ENCODE data around the gene FOXP1. TPM values are rescaled to one million over a fixed set of nuclear protein-coding genes. Genes with fewer than 3 reads are reported as not detected.

Gene FOXP1
- total RNA-seq, 2 experiments from 2014 or later: 144 to 152 TPM

DNA sequence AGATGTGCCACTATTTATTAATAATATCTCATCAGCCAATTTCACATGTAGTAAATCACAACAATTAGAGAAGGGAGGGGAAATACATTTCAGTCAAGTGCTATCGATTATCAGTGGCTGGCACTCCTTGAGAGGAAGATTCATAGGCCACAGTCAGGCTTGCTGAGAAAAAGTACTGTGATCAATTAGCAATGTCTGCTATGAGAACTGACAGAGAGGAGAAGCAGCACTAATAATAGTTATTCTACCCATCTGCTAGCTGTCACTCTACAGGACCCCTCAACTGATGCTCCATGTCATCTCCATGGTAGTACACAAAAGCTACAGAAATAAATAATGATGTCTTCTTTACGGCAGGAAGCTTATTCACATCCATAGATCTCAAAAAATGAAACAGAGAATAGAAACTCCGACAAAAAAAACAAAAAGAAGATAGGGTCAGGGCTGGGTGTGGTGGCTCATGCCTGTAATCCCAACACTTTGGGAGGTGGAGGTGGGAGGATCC is 351.3 kb downstream of the FOXP1 start:
- ChIA-PET CTCF (interaction anchor here (0.5 to 0.8 kb wide), 3 partner anchors 11 to 1773 kb away, joined by 3 read pairs; no protein-coding TSS in a partner anchor), POLR2A (interaction anchor here (0.6 kb wide), 1 partner anchor 105 kb away, joined by 3 read pairs; no protein-coding TSS in a partner anchor)

DNA sequence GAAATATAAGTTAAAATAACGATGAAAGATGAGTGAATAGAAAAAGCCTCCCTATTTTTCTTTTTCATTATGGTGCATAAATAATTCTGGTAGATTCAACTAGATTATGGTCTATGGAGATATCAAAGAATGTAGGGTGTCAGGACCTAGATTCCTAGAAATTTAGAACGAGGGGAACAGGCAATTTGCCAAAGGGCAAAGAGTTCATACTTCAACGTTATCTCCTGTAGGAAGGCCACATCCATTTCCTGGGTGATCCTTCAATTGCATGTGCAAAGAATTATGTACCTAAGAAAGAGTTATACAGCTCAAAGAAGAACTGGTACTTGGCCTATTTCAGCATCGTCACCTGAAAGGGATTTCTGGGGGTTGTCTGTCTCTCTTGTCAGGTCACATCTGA is 351.8 kb downstream of the FOXP1 start:
- CTCF ChIA-PET: interaction anchor here (0.5 to 1.2 kb wide), 3 partner anchors 18 to 1773 kb away, joined by 3 to 5 read pairs (median 3); no protein-coding TSS in a partner anchor

DNA sequence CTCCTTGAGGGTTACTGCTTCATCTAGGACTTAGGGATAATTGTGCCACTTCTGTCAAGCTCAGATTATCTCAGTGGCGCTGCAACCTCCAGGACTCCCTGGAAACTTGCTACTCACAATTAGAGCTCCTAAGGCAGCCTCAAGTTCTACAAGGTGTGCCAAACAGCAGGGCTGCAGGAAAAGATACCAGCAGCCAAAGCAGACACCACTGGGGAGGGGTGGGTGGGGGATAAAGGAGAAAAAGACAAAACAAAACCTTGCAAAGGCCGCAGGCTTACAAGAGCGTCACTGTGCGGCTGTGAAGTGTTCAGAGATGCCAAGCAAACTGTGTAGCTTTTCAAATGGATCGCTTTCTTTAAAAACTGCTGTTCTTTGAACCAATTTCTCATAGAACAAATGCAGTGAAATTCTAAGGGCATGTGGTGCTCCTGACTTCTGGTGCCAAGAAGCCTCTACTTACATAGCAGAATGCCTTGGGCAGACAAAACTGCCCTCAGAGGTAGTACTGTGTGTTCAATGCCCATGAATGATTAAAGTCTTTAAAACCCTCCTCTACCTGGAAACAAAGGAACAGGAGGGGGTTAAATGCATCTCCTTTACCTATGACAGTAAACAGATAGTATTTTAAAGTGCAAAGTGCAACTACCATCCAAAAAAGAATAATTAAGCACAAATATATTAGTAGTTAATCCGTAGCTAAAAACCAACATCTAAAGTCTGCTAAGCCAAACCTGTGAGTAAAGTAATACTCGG is 353.4 kb downstream of the FOXP1 start:
- ChIA-PET POLR2A (no interaction called here), CTCF (no interaction called here)

More for the DNA sequence above, 351.8 kb downstream of the FOXP1 start:
- POLR2A ChIA-PET: no interaction called here

DNA sequence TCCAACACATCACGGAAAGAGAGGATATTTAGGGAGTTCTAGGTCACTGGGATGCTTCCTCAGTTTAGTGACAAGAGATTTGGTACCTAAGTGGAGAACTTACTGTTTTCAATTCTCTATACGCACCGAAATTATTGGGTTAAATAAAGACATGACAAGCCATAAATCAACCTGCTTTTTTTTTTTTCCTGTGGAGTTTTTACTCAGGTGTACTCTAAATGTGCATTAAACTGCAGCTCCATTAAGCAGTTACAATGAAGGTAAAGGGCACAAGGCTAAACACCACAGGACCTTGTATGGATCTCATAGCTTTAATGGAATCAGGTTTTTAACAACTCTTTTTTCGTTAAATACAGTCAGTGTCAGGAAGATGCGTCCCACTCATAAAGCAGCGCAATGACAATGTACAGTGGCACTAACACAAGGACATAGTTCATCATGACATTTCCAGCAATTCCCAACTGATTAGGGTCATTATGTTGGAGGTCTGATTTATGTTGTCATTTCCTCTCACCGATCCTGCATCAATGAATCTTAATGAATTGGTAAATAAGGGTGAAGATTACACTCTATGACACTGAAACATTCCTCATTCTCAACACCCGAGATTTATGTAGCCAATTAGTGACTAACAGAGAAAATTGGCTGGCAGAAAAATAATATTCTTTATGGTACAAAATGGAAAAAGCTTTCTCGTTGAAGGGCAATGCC is 355.2 kb downstream of the FOXP1 start:
- ChIA-PET POLR2A (interaction anchor here (0.6 kb wide), 1 partner anchor 248 kb away, joined by 4 read pairs; no protein-coding TSS in a partner anchor), CTCF (interaction anchor here (0.7 kb wide), 2 partner anchors 29 to 328 kb away, joined by 4 read pairs; no protein-coding TSS in a partner anchor)

- ChIA-PET POLR2A (interaction anchor here (0.7 to 2.5 kb wide), 4 partner anchors 74 to 355 kb away, joined by 3 to 11 read pairs (median 5); no protein-coding TSS in a partner anchor), CTCF (no interaction called here)
These were observed 356.3 kb downstream of the FOXP1 start for GRCh38 chr3:71227270-71227661.

DNA sequence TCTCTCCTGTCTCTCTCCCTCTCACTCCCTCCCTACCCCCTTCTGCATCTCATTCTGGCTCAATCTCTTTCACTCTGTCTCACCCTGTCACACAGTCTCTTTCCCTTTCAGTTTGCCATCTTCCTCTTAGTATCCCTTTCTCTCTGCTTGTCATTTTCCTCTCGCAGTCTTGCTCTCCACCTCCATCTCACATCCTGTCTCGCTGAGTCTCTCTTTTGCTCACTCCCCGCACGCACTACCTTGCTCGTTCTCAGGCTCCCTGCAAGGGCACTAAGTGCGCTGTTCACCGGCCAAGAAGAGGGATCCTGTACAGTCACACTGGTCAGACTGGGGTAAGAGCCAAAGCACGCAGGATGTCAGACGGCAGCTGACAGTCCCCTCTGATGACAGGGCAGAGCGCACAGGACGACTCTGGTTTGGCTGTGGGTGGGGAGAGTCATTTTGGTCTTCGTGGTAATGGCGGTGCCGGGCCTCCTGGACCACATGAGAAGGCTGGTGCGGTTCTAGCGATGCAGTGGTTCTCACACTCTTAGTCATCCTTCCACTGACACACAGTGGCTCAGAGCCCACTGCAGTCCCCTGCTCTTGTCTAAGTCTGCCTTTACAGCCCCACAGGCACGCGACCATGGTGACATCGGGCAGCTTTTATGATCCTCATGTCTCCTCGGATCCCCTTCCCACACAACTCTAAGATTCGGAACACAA is 356.8 kb downstream of the FOXP1 start:
- POLR2A ChIA-PET: interaction anchor here (0.7 to 2.5 kb wide), 4 partner anchors 75 to 356 kb away, joined by 3 to 11 read pairs (median 5); no protein-coding TSS in a partner anchor
- CTCF ChIA-PET: no interaction called here

DNA sequence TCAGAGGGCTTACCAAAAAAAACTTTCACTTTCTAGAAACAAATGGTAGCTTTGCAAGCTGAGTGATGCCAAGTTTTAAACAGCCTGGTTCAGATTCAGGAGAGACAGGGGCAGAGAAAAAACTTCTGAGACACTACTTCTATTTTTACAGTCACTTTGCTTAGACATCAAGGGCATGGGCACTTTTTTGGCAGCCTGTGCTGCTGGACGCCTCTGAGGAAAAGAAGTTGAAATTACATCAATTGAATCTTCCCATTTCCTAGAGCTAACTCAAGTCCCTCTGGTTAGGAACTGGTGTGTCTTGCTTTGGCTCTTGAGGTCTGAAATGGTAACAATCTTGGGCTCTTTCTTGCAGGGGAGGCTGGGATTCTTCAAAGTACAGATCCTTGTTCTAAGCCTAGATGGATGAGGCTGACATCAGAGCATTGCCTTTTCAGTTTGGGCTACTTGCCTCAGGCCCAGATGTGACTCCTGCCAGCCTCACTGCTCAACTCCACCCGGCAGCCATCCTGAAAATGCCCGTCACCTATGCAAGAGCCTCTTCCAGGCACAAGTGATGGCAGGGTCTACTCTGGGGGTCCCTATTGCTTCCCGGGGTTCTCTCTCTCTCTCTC is 357.5 kb downstream of the FOXP1 start:
- POLR2A ChIA-PET: interaction anchor here (1.0 to 2.5 kb wide), 3 partner anchors 75 to 356 kb away, joined by 5 to 11 read pairs (median 5); no protein-coding TSS in a partner anchor
- CTCF ChIA-PET: interaction anchor here (0.8 kb wide), 1 partner anchor 43 kb away, joined by 4 read pairs; no protein-coding TSS in a partner anchor

DNA sequence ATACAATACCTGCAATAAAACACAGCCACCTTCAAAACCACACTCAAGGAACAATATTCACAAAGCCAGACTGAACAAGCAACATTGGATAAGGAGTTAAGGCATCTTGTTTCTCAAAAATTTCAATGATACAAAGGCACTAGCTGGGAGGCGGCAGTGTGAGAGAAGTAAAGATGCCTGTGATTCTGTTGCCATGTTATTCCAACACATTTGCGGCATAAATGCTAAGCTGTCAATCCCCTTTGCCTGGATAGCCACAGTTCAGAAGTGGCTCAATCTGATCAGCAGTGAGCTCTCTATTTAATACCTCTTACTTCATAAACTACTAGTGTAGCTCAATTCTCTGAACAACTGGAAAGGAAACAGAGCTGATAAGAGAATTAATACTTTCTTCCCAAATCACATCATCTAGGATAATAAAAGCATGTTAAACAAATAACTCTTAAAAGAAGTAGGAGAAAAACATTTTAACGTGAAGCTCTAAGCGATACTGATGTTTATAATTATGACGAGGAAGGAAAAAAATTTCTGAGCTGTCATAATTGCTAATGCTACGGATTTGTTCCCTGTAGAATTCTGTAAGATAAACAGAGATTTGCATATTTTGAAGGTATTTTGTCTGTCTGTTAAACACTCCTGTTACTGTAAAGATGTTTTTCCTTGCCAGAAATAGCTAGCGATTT is 358.4 kb downstream of the FOXP1 start:
- POLR2A ChIA-PET: interaction anchor here (2.5 kb wide), 1 partner anchor 357 kb away, joined by 11 read pairs; no protein-coding TSS in a partner anchor

DNA sequence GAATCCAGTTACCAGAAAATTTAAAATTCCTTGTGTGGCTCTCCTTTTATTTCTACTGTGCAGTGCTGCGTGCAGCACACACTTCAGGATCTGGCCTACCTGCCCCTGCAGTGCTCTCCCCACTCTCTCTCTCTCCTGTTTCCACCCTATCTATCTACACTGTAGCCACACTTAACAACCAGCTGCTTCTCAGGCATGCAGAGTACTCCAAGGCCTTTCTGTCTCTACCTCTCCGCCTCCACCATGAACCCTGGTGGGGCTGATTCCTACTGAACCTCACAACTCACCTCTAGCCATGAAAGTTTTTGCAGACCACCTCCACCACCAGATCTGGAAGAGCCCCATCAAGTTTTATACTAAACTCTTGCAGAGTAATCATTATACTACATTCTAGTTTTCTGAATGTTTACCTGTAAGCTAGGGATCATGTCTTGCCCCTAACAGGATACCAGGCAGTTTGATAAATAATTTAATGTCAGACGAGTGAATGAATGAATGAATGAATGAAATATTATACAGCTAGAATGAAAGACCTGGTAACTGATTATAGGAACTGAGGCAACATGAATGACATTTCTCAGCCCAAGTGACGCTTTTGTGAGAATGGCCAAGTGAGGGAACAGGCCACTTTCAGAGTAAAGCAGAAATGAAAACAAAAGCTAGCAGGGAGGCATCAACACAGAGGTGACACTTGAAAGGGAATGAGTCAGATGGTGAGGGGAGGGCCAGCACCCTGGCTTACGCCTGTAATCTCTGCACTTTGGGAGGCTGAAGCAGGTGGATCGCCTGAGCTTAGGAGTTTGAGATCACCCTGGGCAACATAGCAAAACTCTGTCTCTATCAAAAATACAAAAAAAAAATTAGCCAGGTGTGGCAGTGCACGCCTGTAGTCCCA is 363.5 kb downstream of the FOXP1 start:
- POLR2A ChIA-PET: interaction anchor here (0.6 kb wide), 1 partner anchor 89 kb away, joined by 3 read pairs; no protein-coding TSS in a partner anchor
- CTCF ChIA-PET: interaction anchor here (1.0 kb wide), 1 partner anchor 11 kb away, joined by 3 read pairs; no protein-coding TSS in a partner anchor

More for the DNA sequence above, 358.4 kb downstream of the FOXP1 start:
- CTCF ChIA-PET: interaction anchor here (0.8 kb wide), 1 partner anchor 42 kb away, joined by 4 read pairs; no protein-coding TSS in a partner anchor

- POLR2A ChIA-PET: no interaction called here
- CTCF ChIA-PET: no interaction called here
These were observed 365.0 kb downstream of the FOXP1 start for GRCh38 chr3:71218508-71218907.

- CTCF ChIA-PET: no interaction called here
- POLR2A ChIA-PET: no interaction called here
These were observed 365.8 kb downstream of the FOXP1 start for GRCh38 chr3:71217640-71218222.

- ChIA-PET POLR2A (interaction anchor here (0.6 kb wide), 1 partner anchor 114 kb away, joined by 3 read pairs; no protein-coding TSS in a partner anchor), CTCF (no interaction called here)
These were observed 368.2 kb downstream of the FOXP1 start for GRCh38 chr3:71215351-71215750.

DNA sequence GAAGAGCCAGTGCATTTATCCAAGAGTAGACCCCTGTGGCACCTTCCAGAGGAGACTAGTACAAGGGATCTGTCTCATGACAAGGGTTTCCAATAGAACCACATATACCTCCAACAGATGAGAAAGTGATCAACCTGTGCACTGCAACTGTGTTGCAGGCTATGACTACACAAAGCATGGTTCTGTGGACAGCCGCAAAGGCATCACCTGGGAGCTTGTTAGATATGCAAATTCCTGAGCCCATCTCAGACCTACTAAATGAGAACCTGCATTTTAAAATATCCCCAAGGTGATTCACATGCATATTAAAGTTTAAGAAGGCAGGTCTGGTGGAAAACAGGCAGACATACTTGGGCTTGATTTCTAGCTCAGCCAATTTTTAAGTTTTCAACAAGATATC is 368.7 kb downstream of the FOXP1 start:
- POLR2A ChIA-PET: interaction anchor here (0.5 to 0.6 kb wide), 2 partner anchors 45 to 115 kb away, joined by 3 read pairs; no protein-coding TSS in a partner anchor
- CTCF ChIA-PET: no interaction called here

DNA sequence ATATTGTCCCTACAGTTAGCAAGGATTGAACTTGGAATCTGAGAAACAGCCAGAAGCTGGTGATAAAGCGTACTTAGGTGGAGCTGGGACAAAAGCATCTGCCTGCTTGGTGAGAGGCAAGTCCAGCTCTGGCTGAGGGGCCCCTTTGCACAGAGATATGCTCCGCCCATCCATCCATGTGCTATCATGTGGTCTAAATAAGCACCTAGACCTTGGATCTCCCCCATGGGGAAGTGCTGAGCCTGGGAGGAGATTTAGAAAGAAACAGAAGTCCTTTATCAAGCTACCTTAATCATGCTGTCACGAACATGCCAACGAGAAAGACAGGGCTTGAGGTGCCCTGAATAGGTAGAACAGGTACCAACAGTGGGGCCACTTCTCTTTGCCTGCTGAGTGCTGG is 369.5 kb downstream of the FOXP1 start:
- ChIA-PET POLR2A (no interaction called here), CTCF (no interaction called here)

DNA sequence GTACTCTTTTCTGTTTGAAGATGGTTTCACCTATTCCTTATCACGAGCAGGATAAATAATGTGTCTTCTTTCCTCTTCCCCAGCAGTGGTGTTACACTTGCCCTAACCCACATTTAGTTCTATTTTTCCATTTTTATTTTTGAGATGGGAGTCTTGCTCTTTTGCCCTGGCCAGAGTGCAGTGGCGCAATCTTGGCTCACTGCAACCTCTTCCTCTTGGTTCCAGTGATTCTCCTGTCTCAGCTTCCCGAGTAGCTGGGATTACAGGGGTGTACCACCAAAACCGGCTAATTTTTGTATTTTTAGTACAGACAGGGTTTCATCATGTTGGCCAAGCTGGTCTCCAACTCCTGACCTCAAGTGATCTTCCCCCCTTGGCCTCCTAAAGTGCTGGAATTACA is 372.4 kb downstream of the FOXP1 start:
- CTCF ChIA-PET: no interaction called here
- POLR2A ChIA-PET: no interaction called here

DNA sequence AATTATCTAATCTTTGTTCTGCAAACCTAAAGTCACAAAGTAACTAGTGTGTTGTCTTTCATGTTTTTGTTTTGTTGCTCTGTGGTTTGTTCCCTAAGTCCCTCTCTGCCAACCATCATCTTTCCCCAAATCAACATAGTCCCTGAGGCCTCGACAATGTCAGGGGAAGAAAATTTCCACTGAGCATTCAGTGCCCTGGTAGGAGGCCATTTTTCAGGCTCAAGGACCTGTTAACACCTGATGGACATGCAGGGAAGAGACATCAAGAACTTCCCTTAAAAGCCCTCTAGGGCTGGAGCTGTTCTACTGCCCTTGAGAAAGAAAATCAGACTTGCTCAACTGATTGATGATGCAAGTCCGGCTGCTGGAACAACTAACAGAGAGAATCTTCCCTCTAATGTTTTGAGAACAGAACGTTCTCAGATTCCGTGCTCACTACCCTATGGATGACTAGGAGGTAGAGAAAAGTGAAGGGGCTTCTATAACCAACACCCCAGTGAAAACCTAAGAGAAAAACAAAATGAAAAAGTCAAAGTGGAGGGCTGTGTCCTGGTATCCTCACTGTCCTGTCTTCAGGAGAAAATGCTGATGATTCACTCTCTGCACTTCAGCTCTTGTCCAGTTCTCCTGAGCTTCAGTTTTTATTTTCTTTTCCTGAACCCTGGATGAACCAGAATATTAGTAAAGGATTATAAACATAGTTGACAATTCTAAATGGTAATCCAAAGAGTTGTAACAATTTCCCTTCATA is 373.1 kb downstream of the FOXP1 start:
- POLR2A ChIA-PET: no interaction called here

More for the DNA sequence above, 373.1 kb downstream of the FOXP1 start:
- CTCF ChIA-PET: no interaction called here

All from activated CD8-positive, alpha-beta memory T cell treated with anti-CD3 and anti-CD28 coated beads for 36 hours (primary cell).